ENCODE data around the gene TBC1D13.

- TF ChIP-seq CTCF (IDR thresholded peaks at IDR 0.05; ENCODE audit: insufficient read depth, low read depth, low read length) (no peak), EZH2 (IDR thresholded peaks at IDR 0.05; ENCODE audit: insufficient read depth, low read length) (no peak)
These were observed 16.6 kb upstream of the TBC1D13 start for GRCh38 chr9:128770286-128771030.
